ENCODE measurements around the gene S100A7.
A peak's percentile ranks its signal among the peaks of the same experiment; 100 is the strongest.
"Not testable (repeated sequence)": the region's sequence is repeated elsewhere in the genome, so short reads cannot be mapped to it uniquely, and the experiment has no call there.

S100A7 gene

GRCh38 chr1:153476491-153477093 is 16.1 kb upstream of the S100A7 start:
- DNase-seq (ENCODE audit: low read depth in 2 of 2, low spot score in 1 of 2) = no peak

GRCh38 chr1:153475282-153475681 is 14.8 kb upstream of the S100A7 start:
- no peak for DNase-seq (ENCODE audit: low read depth in 2 of 2, low spot score in 1 of 2)

- no peak for DNase-seq (ENCODE audit: low read depth in 2 of 2, low spot score in 1 of 2)
Observed at GRCh38 chr1:153474347-153474746, 13.9 kb upstream of the S100A7 start.

GRCh38 chr1:153470707-153471106 is 10.3 kb upstream of the S100A7 start:
- no peak for DNase-seq (ENCODE audit: low read depth in 2 of 2, low spot score in 1 of 2)

- no peak for DNase-seq (ENCODE audit: low read depth in 2 of 2, low spot score in 1 of 2)
Observed at GRCh38 chr1:153466908-153467307, 6.5 kb upstream of the S100A7 start.

- DNase-seq (ENCODE audit: low read depth in 2 of 2, low spot score in 1 of 2) = peak; percentile 28 to 38
Observed at GRCh38 chr1:153465811-153466636, 5.6 kb upstream of the S100A7 start.

- DNase-seq (ENCODE audit: low read depth in 2 of 2, low spot score in 1 of 2) = not testable (repeated sequence)
Observed at GRCh38 chr1:153462741-153463140, 2.3 kb upstream of the S100A7 start.

GRCh38 chr1:153459655-153460054 is 796 bp downstream of the S100A7 start:
- DNase-seq (ENCODE audit: low read depth in 2 of 2, low spot score in 1 of 2) = no peak

- no peak for DNase-seq (ENCODE audit: low read depth in 2 of 2, low spot score in 1 of 2)
Observed at GRCh38 chr1:153456396-153456795, 4.1 kb downstream of the S100A7 start.

- not testable (repeated sequence) for DNase-seq (ENCODE audit: low read depth in 2 of 2, low spot score in 1 of 2)
Observed at GRCh38 chr1:153448851-153449250, 11.6 kb downstream of the S100A7 start.

- DNase-seq (ENCODE audit: low read depth in 2 of 2, low spot score in 1 of 2) = no peak
Observed at GRCh38 chr1:153447498-153448170, 12.8 kb downstream of the S100A7 start.

GRCh38 chr1:153444078-153444477 is 16.4 kb downstream of the S100A7 start:
- DNase-seq (ENCODE audit: low read depth in 2 of 2, low spot score in 1 of 2) = no peak

- DNase-seq (ENCODE audit: low read depth in 2 of 2, low spot score in 1 of 2) = no peak
Observed at GRCh38 chr1:153443486-153443885, 17.0 kb downstream of the S100A7 start.

- no peak for DNase-seq (ENCODE audit: low read depth in 2 of 2, low spot score in 1 of 2)
Observed at GRCh38 chr1:153441238-153441755, 19.2 kb downstream of the S100A7 start.

- no peak for DNase-seq (ENCODE audit: low read depth in 2 of 2, low spot score in 1 of 2)
Observed at GRCh38 chr1:153439273-153439672, 21.2 kb downstream of the S100A7 start.

GRCh38 chr1:153438599-153438998 is 21.9 kb downstream of the S100A7 start:
- no peak for DNase-seq (ENCODE audit: low read depth in 2 of 2, low spot score in 1 of 2)

GRCh38 chr1:153437236-153437635 is 23.2 kb downstream of the S100A7 start:
- DNase-seq (ENCODE audit: low read depth in 2 of 2, low spot score in 1 of 2) = no peak

GRCh38 chr1:153434746-153435455 is 25.6 kb downstream of the S100A7 start:
- no peak for DNase-seq (ENCODE audit: low read depth in 2 of 2, low spot score in 1 of 2)

- DNase-seq (ENCODE audit: low read depth in 2 of 2, low spot score in 1 of 2) = no peak
Observed at GRCh38 chr1:153432874-153433681, 27.4 kb downstream of the S100A7 start.

- no peak for DNase-seq (ENCODE audit: low read depth in 2 of 2, low spot score in 1 of 2)
Observed at GRCh38 chr1:153431928-153432327, 28.5 kb downstream of the S100A7 start.

Measured in stimulated activated CD8-positive, alpha-beta memory T cell treated with anti-CD3 and anti-CD28 coated beads, Interleukin-4, amount 100 ng/mL, for 1 hour (primary cell).